Neural progenitor cell (in vitro differentiated cells): ENCODE measurements around the gene TTC1. TPM values are rescaled to one million over a fixed set of nuclear protein-coding genes. Genes with fewer than 3 reads are reported as not detected.

Source experiments
- DNase-seq: peaks from one replicate; pipeline ENCODE4 v3.0.0-alpha.2; 2016; ENCODE audit warnings: low spot score
- H2AFZ ChIP-seq: fragments of 200-600 bp; sonication (generic); replicated peaks from 2 replicates; pipeline ENCODE4 v1.6.1; 2016; ENCODE audit warnings: antibody characterized with exemption
- H3F3A ChIP-seq: fragments of 200-600 bp; sonication (generic); 2 replicates; pipeline ENCODE4 v1.6.1; 2016; ENCODE audit warnings: antibody characterized with exemption, low read depth
- H3K27ac ChIP-seq: fragments of 200-600 bp; sonication (generic); 2 replicates; pipeline ENCODE4 v1.5.1; 2016; ENCODE audit warnings: mild to moderate bottlenecking
- H3K27me3 ChIP-seq: fragments of 200-600 bp; sonication (generic); 2 replicates; pipeline ENCODE4 v1.6.1; 2016; ENCODE audit warnings: mild to moderate bottlenecking, moderate library complexity
- H3K36me3 ChIP-seq: fragments of 200-600 bp; sonication (generic); 2 replicates; pipeline ENCODE4 v1.5.1; 2016
- H3K4me1 ChIP-seq: fragments of 200-600 bp; sonication (generic); 2 replicates; pipeline ENCODE4 v1.6.1; 2016; ENCODE audit warnings: mixed run types
- H3K4me2 ChIP-seq: fragments of 200-600 bp; sonication (generic); 2 replicates; pipeline ENCODE4 v1.6.1; 2016
- H3K4me3 ChIP-seq: fragments of 200-600 bp; sonication (generic); 2 replicates; pipeline ENCODE4 v1.5.1; 2016
- H3K79me2 ChIP-seq: fragments of 200-600 bp; sonication (generic); 2 replicates; pipeline ENCODE4 v1.6.1; 2016; ENCODE audit warnings: low read depth
- H3K9ac ChIP-seq: fragments of 200-600 bp; sonication (generic); 2 replicates; pipeline ENCODE4 v1.6.1; 2016
- H3K9me3 ChIP-seq: fragments of 200-600 bp; sonication (generic); 2 replicates; pipeline ENCODE4 v1.5.1; 2016; ENCODE audit warnings: low read depth
- H4K20me1 ChIP-seq: fragments of 200-600 bp; sonication (generic); 2 replicates; pipeline ENCODE4 v1.6.1; 2016; ENCODE audit warnings: low read depth
- H3K27ac Mint-ChIP-seq: 3 replicates; pipeline ENCODE4 v1.8.0; 2021; ENCODE audit warnings: mixed read lengths
- H3K27me3 Mint-ChIP-seq: 2 replicates; pipeline ENCODE4 v1.8.0; 2022; ENCODE audit warnings: low read depth, mild to moderate bottlenecking, inconsistent platforms, moderate library complexity, mixed read lengths; ENCODE audit not compliant: insufficient read depth
- H3K36me3 Mint-ChIP-seq: 3 replicates; pipeline ENCODE4 v1.8.0; 2021; ENCODE audit warnings: mixed read lengths
- H3K4me1 Mint-ChIP-seq: 3 replicates; pipeline ENCODE4 v1.8.0; 2021; ENCODE audit warnings: mixed read lengths
- H3K4me3 Mint-ChIP-seq: 3 replicates; pipeline ENCODE4 v1.8.0; 2021; ENCODE audit warnings: mild to moderate bottlenecking, moderate library complexity, mixed read lengths
- H3K9me3 Mint-ChIP-seq: 3 replicates; pipeline ENCODE4 v1.8.0; 2020; ENCODE audit warnings: mixed read lengths
- EZH2 ChIP-seq: fragments of 200-600 bp; sonication (generic); IDR thresholded peaks from 2 replicates; pipeline ENCODE4 v1.6.1; 2017; ENCODE audit warnings: antibody characterized with exemption, mild to moderate bottlenecking, moderate library complexity
- EZH2phosphoT487 ChIP-seq: fragments of 200-600 bp; sonication (generic); IDR thresholded peaks from 2 replicates; pipeline ENCODE4 v1.6.1; 2017; ENCODE audit warnings: antibody characterized with exemption
- total RNA-seq: library from RNA; depleted of rRNA; stranded (reverse); fragments of >200 nt; gene quantifications from 2 replicates; pipeline ENCODE4 v1.2.3, GENCODE V29; 2015; ENCODE audit warnings: low replicate concordance
- TF ChIP-seq, protein P1 (sequence below): fragments of 200-600 bp; sonication (generic); IDR thresholded peaks from 2 replicates; pipeline ENCODE4 v1.5.1; 2017; ENCODE audit warnings: antibody characterized with exemption, mild to moderate bottlenecking

Gene TTC1
- total RNA-seq, 1 donor from 2014 or later = 50.0 TPM

GRCh38 chr5:160042671-160043070 lies 33.7 kb downstream of the TTC1 start:
- no peaks in the 10 kb centered on the region for H3K9me3 ChIP-seq
- peaks cover 10% of the 10 kb centered on the region for H3K36me3 ChIP-seq
- H3K27ac ChIP-seq = no peak overlapping the region
- H4K20me1 ChIP-seq = no peaks in the 10 kb centered on the region
- H3K27ac Mint-ChIP-seq = no peak overlapping the region
- H3K4me1 Mint-ChIP-seq = no peaks in the 10 kb centered on the region
- peaks cover 21% of the 10 kb centered on the region for H3K36me3 Mint-ChIP-seq
- H3K79me2 ChIP-seq = no peaks in the 10 kb centered on the region
- H3K9me3 Mint-ChIP-seq = no peaks in the 10 kb centered on the region
- H3K4me1 ChIP-seq = no peaks in the 10 kb centered on the region
- H3K27me3 ChIP-seq = no peaks in the 10 kb centered on the region
- H3K4me3 Mint-ChIP-seq = no peak overlapping the region
- no peaks in the 10 kb centered on the region for H3F3A ChIP-seq
- no peak overlapping the region for H3K4me3 ChIP-seq
- DNase-seq = no peak
- H3K27me3 Mint-ChIP-seq = peaks cover 2% of the 10 kb centered on the region
- H2AFZ ChIP-seq = no peak overlapping the region
- H3K4me2 ChIP-seq = no peak overlapping the region
- no peak overlapping the region for H3K9ac ChIP-seq
- TF ChIP-seq EZH2phosphoT487 (no peak), EZH2 (no peak)
- TF ChIP-seq, protein P1, sequence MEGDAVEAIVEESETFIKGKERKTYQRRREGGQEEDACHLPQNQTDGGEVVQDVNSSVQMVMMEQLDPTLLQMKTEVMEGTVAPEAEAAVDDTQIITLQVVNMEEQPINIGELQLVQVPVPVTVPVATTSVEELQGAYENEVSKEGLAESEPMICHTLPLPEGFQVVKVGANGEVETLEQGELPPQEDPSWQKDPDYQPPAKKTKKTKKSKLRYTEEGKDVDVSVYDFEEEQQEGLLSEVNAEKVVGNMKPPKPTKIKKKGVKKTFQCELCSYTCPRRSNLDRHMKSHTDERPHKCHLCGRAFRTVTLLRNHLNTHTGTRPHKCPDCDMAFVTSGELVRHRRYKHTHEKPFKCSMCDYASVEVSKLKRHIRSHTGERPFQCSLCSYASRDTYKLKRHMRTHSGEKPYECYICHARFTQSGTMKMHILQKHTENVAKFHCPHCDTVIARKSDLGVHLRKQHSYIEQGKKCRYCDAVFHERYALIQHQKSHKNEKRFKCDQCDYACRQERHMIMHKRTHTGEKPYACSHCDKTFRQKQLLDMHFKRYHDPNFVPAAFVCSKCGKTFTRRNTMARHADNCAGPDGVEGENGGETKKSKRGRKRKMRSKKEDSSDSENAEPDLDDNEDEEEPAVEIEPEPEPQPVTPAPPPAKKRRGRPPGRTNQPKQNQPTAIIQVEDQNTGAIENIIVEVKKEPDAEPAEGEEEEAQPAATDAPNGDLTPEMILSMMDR = no peak

DNA sequence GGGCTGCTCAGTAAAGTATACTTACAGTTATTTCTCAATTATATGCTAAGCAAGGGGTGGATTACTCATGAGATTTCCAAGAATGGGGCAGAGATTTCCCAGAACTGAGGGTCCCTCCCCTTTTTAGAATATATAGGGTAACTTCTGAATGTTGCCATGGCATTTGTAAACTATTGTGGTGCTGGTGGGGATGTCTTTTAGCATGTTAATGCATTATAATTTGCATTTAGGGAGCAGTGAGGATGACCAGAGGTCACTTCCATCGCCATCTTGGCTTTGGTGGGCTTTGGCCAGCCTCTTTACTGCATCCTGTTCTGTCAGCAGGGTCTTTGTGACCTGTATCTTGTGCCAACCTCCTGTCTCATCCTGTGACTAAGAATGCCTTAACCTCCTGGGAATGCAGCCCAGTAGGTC lies 35.5 kb downstream of the TTC1 start:
- Histone ChIP-seq H3K36me3 (peaks cover 2% of the 10 kb centered on the region), H3K27ac (no peak overlapping the region), H3K79me2 (no peaks in the 10 kb centered on the region), H2AFZ (no peak overlapping the region), H3K9me3 (no peaks in the 10 kb centered on the region), H4K20me1 (no peaks in the 10 kb centered on the region), H3K4me2 (no peak overlapping the region), H3K4me1 (no peaks in the 10 kb centered on the region), H3F3A (no peaks in the 10 kb centered on the region), H3K9ac (no peak overlapping the region), H3K27me3 (no peaks in the 10 kb centered on the region), H3K4me3 (no peak overlapping the region)
- H3K36me3 Mint-ChIP-seq = peaks cover 19% of the 10 kb centered on the region
- no peak overlapping the region for H3K4me3 Mint-ChIP-seq
- no peaks in the 10 kb centered on the region for H3K9me3 Mint-ChIP-seq
- TF ChIP-seq EZH2 = no peak
- TF ChIP-seq, protein P1 = no peak
- no peak for TF ChIP-seq EZH2phosphoT487
- no peaks in the 10 kb centered on the region for H3K4me1 Mint-ChIP-seq
- no peak for DNase-seq
- H3K27me3 Mint-ChIP-seq = peaks cover 2% of the 10 kb centered on the region
- no peak overlapping the region for H3K27ac Mint-ChIP-seq

- no peak overlapping the region for H3K9ac ChIP-seq
- H3K36me3 Mint-ChIP-seq = peaks cover 19% of the 10 kb centered on the region
- H3K4me3 ChIP-seq = no peak overlapping the region
- no peak overlapping the region for H3K27ac Mint-ChIP-seq
- no peaks in the 10 kb centered on the region for H3K79me2 ChIP-seq
- H3K27ac ChIP-seq = no peak overlapping the region
- no peak overlapping the region for H3K4me3 Mint-ChIP-seq
- no peak for DNase-seq
- H4K20me1 ChIP-seq = no peaks in the 10 kb centered on the region
- H3K27me3 Mint-ChIP-seq = peaks cover 2% of the 10 kb centered on the region
- H3K4me2 ChIP-seq = no peak overlapping the region
- no peaks in the 10 kb centered on the region for H3K36me3 ChIP-seq
- TF ChIP-seq EZH2phosphoT487 = no peak
- no peak for TF ChIP-seq EZH2
- TF ChIP-seq, protein P1 = no peak
- no peak overlapping the region for H2AFZ ChIP-seq
- H3F3A ChIP-seq = no peaks in the 10 kb centered on the region
- H3K9me3 Mint-ChIP-seq = no peaks in the 10 kb centered on the region
- no peaks in the 10 kb centered on the region for H3K27me3 ChIP-seq
- H3K9me3 ChIP-seq = no peaks in the 10 kb centered on the region
- H3K4me1 Mint-ChIP-seq = no peaks in the 10 kb centered on the region
- no peaks in the 10 kb centered on the region for H3K4me1 ChIP-seq
These were observed 36.0 kb downstream of the TTC1 start for GRCh38 chr5:160044967-160045366.

DNA sequence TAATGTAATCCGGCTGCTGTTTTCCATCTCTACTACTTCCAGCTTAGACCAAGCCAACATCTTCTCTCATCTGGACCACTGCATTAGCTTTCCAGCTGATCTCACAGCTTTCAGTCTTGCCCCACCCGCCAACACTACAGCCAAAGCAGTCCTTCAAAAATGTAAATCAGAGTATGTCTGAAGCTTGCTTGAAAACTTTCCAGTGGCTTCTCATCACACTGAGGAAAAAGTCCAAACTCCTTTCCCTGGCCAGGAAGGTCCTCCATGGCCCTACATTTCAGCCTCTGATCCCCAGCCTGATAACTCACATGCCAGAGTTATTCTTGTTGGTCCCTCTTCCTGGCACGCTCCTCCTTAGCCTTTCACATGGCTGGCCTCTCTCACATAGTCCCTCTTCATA lies 38.5 kb downstream of the TTC1 start:
- Histone ChIP-seq H3K27me3 (no peaks in the 10 kb centered on the region), H3K4me3 (no peak overlapping the region), H3K27ac (no peak overlapping the region), H3K9ac (no peak overlapping the region), H3K36me3 (peaks cover 5% of the 10 kb centered on the region), H3K4me1 (no peaks in the 10 kb centered on the region), H3K4me2 (no peak overlapping the region), H3F3A (no peaks in the 10 kb centered on the region), H2AFZ (no peak overlapping the region), H4K20me1 (no peaks in the 10 kb centered on the region), H3K79me2 (no peaks in the 10 kb centered on the region), H3K9me3 (no peaks in the 10 kb centered on the region)
- Mint-ChIP-seq H3K27ac (no peak overlapping the region), H3K36me3 (peaks cover 25% of the 10 kb centered on the region), H3K4me3 (no peak overlapping the region), H3K9me3 (no peaks in the 10 kb centered on the region), H3K27me3 (peaks cover 2% of the 10 kb centered on the region), H3K4me1 (no peaks in the 10 kb centered on the region)
- DNase-seq = no peak
- TF ChIP-seq EZH2 (no peak), EZH2phosphoT487 (no peak)
- TF ChIP-seq, protein P1 = no peak
